ENCODE measurements around the gene TMEM89. TPM values are rescaled to one million over a fixed set of nuclear protein-coding genes. Genes with fewer than 3 reads are reported as not detected.

TMEM89 gene
- total RNA-seq, 1 experiment from 2014 or later: not detected

DNA sequence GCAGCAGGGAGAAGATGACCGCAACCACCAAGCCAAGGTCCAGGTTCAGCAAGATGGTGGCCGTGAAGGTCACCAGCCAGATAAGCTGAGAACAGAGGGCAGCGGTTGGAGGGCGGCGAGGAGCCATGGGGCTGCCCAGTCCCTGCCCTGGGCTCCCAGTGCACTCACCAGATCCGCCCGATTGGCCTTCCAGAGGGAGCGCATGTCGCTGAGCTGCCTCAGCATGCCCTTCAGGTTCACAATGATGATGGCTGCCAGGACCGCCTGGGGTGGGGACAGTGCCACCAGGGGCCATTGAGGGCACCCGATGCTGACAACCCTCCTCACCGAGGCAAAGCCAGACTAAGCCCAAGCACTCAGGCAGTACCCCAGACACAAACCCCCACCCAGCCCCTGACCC is 8.3 kb upstream of the TMEM89 start:
- peaks cover 2% of the 10 kb centered on the region for H3K36me3 ChIP-seq (ENCODE audit: control insufficient read depth, insufficient read depth, low read length)

DNA sequence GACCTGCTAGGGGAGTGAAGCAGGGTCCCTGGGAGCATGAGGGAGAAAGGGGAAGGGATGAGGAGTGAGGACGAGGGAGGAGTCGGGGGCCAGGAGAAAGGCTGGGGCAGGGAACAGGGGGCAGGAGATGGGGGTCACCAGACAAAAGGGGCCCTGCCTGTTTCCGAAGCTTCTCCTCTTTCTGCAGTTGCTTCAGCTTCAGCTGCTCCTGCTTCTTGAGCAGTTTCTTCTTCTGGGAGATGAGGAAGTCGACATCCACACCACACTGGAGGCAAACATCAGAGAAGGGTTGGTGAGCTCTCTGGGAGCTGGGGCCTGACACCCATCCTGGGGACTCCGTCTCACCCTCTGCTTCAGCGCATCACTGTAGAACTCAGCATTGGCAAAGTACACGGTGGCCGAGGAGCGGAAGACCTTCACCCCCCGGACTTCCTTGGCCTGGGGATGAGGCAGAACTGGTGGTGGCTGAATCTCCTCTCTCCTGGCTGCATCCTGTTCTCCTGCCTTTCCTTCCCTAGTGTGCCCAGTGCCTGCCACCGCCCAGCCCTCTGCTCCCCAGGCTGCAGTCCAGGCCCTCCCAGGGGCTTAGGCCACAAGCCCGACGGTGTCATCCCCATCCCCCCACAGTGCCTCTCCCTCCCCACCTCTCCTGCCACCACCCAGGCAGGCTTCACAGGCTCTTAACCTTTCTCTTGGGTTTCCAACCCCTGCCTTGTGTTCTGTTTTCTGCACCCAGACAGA is 6.9 kb upstream of the TMEM89 start:
- TF ChIP-seq, protein P1, sequence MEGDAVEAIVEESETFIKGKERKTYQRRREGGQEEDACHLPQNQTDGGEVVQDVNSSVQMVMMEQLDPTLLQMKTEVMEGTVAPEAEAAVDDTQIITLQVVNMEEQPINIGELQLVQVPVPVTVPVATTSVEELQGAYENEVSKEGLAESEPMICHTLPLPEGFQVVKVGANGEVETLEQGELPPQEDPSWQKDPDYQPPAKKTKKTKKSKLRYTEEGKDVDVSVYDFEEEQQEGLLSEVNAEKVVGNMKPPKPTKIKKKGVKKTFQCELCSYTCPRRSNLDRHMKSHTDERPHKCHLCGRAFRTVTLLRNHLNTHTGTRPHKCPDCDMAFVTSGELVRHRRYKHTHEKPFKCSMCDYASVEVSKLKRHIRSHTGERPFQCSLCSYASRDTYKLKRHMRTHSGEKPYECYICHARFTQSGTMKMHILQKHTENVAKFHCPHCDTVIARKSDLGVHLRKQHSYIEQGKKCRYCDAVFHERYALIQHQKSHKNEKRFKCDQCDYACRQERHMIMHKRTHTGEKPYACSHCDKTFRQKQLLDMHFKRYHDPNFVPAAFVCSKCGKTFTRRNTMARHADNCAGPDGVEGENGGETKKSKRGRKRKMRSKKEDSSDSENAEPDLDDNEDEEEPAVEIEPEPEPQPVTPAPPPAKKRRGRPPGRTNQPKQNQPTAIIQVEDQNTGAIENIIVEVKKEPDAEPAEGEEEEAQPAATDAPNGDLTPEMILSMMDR (IDR thresholded peaks at IDR 0.05): no peak
- TF ChIP-seq, protein P2, sequence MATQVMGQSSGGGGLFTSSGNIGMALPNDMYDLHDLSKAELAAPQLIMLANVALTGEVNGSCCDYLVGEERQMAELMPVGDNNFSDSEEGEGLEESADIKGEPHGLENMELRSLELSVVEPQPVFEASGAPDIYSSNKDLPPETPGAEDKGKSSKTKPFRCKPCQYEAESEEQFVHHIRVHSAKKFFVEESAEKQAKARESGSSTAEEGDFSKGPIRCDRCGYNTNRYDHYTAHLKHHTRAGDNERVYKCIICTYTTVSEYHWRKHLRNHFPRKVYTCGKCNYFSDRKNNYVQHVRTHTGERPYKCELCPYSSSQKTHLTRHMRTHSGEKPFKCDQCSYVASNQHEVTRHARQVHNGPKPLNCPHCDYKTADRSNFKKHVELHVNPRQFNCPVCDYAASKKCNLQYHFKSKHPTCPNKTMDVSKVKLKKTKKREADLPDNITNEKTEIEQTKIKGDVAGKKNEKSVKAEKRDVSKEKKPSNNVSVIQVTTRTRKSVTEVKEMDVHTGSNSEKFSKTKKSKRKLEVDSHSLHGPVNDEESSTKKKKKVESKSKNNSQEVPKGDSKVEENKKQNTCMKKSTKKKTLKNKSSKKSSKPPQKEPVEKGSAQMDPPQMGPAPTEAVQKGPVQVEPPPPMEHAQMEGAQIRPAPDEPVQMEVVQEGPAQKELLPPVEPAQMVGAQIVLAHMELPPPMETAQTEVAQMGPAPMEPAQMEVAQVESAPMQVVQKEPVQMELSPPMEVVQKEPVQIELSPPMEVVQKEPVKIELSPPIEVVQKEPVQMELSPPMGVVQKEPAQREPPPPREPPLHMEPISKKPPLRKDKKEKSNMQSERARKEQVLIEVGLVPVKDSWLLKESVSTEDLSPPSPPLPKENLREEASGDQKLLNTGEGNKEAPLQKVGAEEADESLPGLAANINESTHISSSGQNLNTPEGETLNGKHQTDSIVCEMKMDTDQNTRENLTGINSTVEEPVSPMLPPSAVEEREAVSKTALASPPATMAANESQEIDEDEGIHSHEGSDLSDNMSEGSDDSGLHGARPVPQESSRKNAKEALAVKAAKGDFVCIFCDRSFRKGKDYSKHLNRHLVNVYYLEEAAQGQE (IDR thresholded peaks at IDR 0.05; ENCODE audit: insufficient read depth in 1 of 2, low read depth in 2 of 2, low read length in 1 of 2): no peak
- no peak for TF ChIP-seq POLR2AphosphoS5 (IDR thresholded peaks at IDR 0.05; ENCODE audit: low read depth, low read length)
- no peak for TF ChIP-seq SIN3A (IDR thresholded peaks at IDR 0.05; ENCODE audit: borderline replicate concordance, insufficient read depth, low read depth, low read length)
- TF ChIP-seq TCF7L2 (IDR thresholded peaks at IDR 0.05; ENCODE audit: low read depth, low read length): no peak
- CTCF ChIA-PET: no interaction called here
- H3K27me3 ChIP-seq (ENCODE audit: control insufficient read depth, insufficient read depth, low read length): no peaks in the 10 kb centered on the region
- H3K4me1 ChIP-seq (ENCODE audit: control insufficient read depth, insufficient read depth, low read length): no peaks in the 10 kb centered on the region
- POLR2A ChIA-PET: no interaction called here
- H3K9me3 ChIP-seq (ENCODE audit: control insufficient read depth, insufficient read depth, low read depth, low read length): no peaks in the 10 kb centered on the region
- no peaks in the 10 kb centered on the region; the same call in 1 of the 2 replicates for H3K36me3 ChIP-seq (ENCODE audit: control insufficient read depth, insufficient read depth, low read length)
- H3K4me3 ChIP-seq (ENCODE audit: low read depth in 2 of 2, low read length in 2 of 2): no peak overlapping the region
- in situ Hi-C loops (cut with HindIII; ENCODE audit: low pct_unique_long_range_greater_than_20kb, low sequenced_read_pairs) (no loop called here), intact Hi-C loops (cut with micrococcal nuclease; ENCODE audit: unreplicated experiment) (no loop called here)
- H3K27ac ChIP-seq (ENCODE audit: low read length): no peak overlapping the region
- DNase-seq (ENCODE audit: low read depth, low spot score): no peak
- ATAC-seq: no peak
- no TSS peak for BruUV-seq (replicated peaks)

More for the DNA sequence above, 8.3 kb upstream of the TMEM89 start:
- TF ChIP-seq POLR2AphosphoS5 (IDR thresholded peaks at IDR 0.05; ENCODE audit: low read depth, low read length) (no peak), SIN3A (IDR thresholded peaks at IDR 0.05; ENCODE audit: borderline replicate concordance, insufficient read depth, low read depth, low read length) (no peak), TCF7L2 (IDR thresholded peaks at IDR 0.05; ENCODE audit: low read depth, low read length) (no peak)
- TF ChIP-seq, protein P2 (IDR thresholded peaks at IDR 0.05; ENCODE audit: insufficient read depth in 1 of 2, low read depth in 2 of 2, low read length in 1 of 2): no peak
- TF ChIP-seq, protein P1 (IDR thresholded peaks at IDR 0.05): no peak
- H3K4me1 ChIP-seq (ENCODE audit: control insufficient read depth, insufficient read depth, low read length): peaks cover 6% of the 10 kb centered on the region
- BruUV-seq (replicated peaks): no TSS peak
- DNase-seq (ENCODE audit: low read depth, low spot score): no peak
- H3K9me3 ChIP-seq (ENCODE audit: control insufficient read depth, insufficient read depth, low read depth, low read length): no peaks in the 10 kb centered on the region
- no peak overlapping the region for H3K27ac ChIP-seq (ENCODE audit: low read length)
- intact Hi-C loops (cut with micrococcal nuclease; ENCODE audit: unreplicated experiment) (no loop called here), in situ Hi-C loops (cut with HindIII; ENCODE audit: low pct_unique_long_range_greater_than_20kb, low sequenced_read_pairs) (no loop called here)
- no peak overlapping the region for H3K4me3 ChIP-seq (ENCODE audit: low read depth in 2 of 2, low read length in 2 of 2)
- ChIA-PET POLR2A (no interaction called here), CTCF (no interaction called here)
- no peak for ATAC-seq
- H3K27me3 ChIP-seq (ENCODE audit: control insufficient read depth, insufficient read depth, low read length): no peaks in the 10 kb centered on the region

All from Panc1 (cell line).